B cell (primary cell): ENCODE measurements around the gene MTFMT.

Experiments used
- EZH2 ChIP-seq: IDR thresholded peaks from 2 replicates; pipeline ENCODE4 v1.6.1; 2012; ENCODE audit warnings: borderline replicate concordance, low read depth, mild to moderate bottlenecking, moderate library complexity, low read length; ENCODE audit not compliant: insufficient read depth, poor library complexity, severe bottlenecking
- TF ChIP-seq, protein P1 (sequence below): fragments of 200-600 bp; IDR thresholded peaks from one replicate; pipeline ENCODE4 v1.8.0; 2022; ENCODE audit warnings: antibody characterized with exemption, mild to moderate bottlenecking

- TF ChIP-seq, protein P1, sequence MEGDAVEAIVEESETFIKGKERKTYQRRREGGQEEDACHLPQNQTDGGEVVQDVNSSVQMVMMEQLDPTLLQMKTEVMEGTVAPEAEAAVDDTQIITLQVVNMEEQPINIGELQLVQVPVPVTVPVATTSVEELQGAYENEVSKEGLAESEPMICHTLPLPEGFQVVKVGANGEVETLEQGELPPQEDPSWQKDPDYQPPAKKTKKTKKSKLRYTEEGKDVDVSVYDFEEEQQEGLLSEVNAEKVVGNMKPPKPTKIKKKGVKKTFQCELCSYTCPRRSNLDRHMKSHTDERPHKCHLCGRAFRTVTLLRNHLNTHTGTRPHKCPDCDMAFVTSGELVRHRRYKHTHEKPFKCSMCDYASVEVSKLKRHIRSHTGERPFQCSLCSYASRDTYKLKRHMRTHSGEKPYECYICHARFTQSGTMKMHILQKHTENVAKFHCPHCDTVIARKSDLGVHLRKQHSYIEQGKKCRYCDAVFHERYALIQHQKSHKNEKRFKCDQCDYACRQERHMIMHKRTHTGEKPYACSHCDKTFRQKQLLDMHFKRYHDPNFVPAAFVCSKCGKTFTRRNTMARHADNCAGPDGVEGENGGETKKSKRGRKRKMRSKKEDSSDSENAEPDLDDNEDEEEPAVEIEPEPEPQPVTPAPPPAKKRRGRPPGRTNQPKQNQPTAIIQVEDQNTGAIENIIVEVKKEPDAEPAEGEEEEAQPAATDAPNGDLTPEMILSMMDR = no peak
- TF ChIP-seq EZH2 = no peak
These were observed 77.5 kb downstream of the MTFMT start for GRCh38 chr15:64951777-64952418.
